K562 (cell line): ENCODE results near the gene DAZAP1. TPM values are rescaled to one million over a fixed set of nuclear protein-coding genes. Genes with fewer than 3 reads are reported as not detected.

Experiments used
- BRD4 ChIP-seq: fragments of 200-600 bp; sonication (generic); IDR thresholded peaks from 2 replicates; pipeline ENCODE4 v1.6.1; 2017; ENCODE audit warnings: inconsistent platforms
- CREBBP ChIP-seq: IDR thresholded peaks from one replicate; pipeline ENCODE4 v1.6.1; 2012; ENCODE audit warnings: low read depth, mild to moderate bottlenecking, control low read depth, inconsistent platforms, low read length
- EHMT2 ChIP-seq: fragments of 450-650 bp; IDR thresholded peaks from 2 replicates; pipeline ENCODE4 v1.6.1; 2018; ENCODE audit warnings: antibody characterized with exemption
- GATAD2A ChIP-seq: fragments of 450-650 bp; IDR thresholded peaks from 2 replicates; pipeline ENCODE4 v1.6.1; 2017
- GTF2F1 ChIP-seq: IDR thresholded peaks from 2 replicates; pipeline ENCODE4 v1.6.1; 2011; ENCODE audit warnings: low read depth, low read length, improper control_type of control experiment
- NR2C1 ChIP-seq, 2 experiments: fragments of 450-650 bp; IDR thresholded peaks; 2 replicates each; pipeline ENCODE4 v1.6.1; 2017; ENCODE audit warnings: mild to moderate bottlenecking in 2 of 2, antibody characterized with exemption in 1 of 2, inconsistent platforms in 1 of 2, missing compliant biosample characterization in 1 of 2, missing genetic modification characterization in 1 of 2
- RB1 ChIP-seq: fragments of 450-650 bp; IDR thresholded peaks from 2 replicates; pipeline ENCODE4 v1.6.1; 2017; ENCODE audit warnings: low read depth, mild to moderate bottlenecking
- RBM17 ChIP-seq: fragments of 200-400 bp; formaldehyde crosslinking; IDR thresholded peaks from 2 replicates; pipeline ENCODE4 v1.6.1; 2017; ENCODE audit warnings: low read depth, mild to moderate bottlenecking, low read length, borderline replicate concordance
- SAFB2 ChIP-seq: fragments of 200-400 bp; formaldehyde crosslinking; IDR thresholded peaks from 2 replicates; pipeline ENCODE4 v1.6.1; 2018; ENCODE audit warnings: borderline replicate concordance, low read length, low read depth, moderate library complexity; ENCODE audit not compliant: severe bottlenecking
- SOX6 ChIP-seq: fragments of 450-650 bp; IDR thresholded peaks from 2 replicates; pipeline ENCODE4 v1.6.1; 2014; ENCODE audit warnings: mild to moderate bottlenecking
- STAT6 ChIP-seq: sonication (generic); formaldehyde crosslinking; IDR thresholded peaks from 2 replicates; pipeline ENCODE4 v1.8.1; 2023; ENCODE audit warnings: mild to moderate bottlenecking, missing genetic modification reagents
- TAF9B ChIP-seq: fragments of 450-650 bp; IDR thresholded peaks from 2 replicates; pipeline ENCODE4 v1.6.1; 2018; ENCODE audit warnings: mild to moderate bottlenecking; ENCODE audit not compliant: partially characterized antibody
- TARDBP ChIP-seq: fragments of 450-650 bp; IDR thresholded peaks from 2 replicates; pipeline ENCODE4 v1.6.1; 2016
- ZEB2 ChIP-seq: fragments of 450-650 bp; IDR thresholded peaks from 2 replicates; pipeline ENCODE4 v1.6.1; 2016
- ZNF124 ChIP-seq: sonication (generic); formaldehyde crosslinking; IDR thresholded peaks from 2 replicates; pipeline ENCODE4 v1.8.1; 2022; ENCODE audit warnings: missing genetic modification reagents
- ZNF699 ChIP-seq: fragments of 250-450 bp; sonication (Bioruptor Pico); IDR thresholded peaks from 2 replicates; pipeline ENCODE4 v1.8.0; 2021; ENCODE audit warnings: mild to moderate bottlenecking, moderate library complexity; ENCODE audit not compliant: insufficient replicate concordance
- ZNF740 ChIP-seq, 3 experiments: fragments of 200-800 bp in 1 of 3; sonication (Bioruptor generic) in 1 of 3; sonication (generic) in 1 of 3; formaldehyde crosslinking in 1 of 3; IDR thresholded peaks; 2 replicates each; pipeline versions ENCODE4 v1.6.1 to v1.8.0; 2016 to 2022; ENCODE audit warnings: mild to moderate bottlenecking in 2 of 3, missing compliant biosample characterization in 2 of 3, missing genetic modification characterization in 2 of 3, missing genetic modification reagents in 1 of 3
- polyA plus RNA-seq, 8 experiments: library from polyadenylated mRNA; depleted of rRNA in 4 of 8; stranded (reverse) in 5 of 8; unstranded in 3 of 8; fragments of >200 nt; fragmentation: Nextera tagmentation in 2 of 8; fragmentation: Illumina TruSeq in 1 of 8; extraction: Ambion mirVana in 2 of 8; extraction: Trizol in 1 of 8; gene quantifications; 2 replicates each; pipeline versions ENCODE4 v1.2.1 to v1.2.3, GENCODE V29; 2011 to 2014; ENCODE audit warnings: inconsistent platforms in 1 of 8, missing spikeins in 1 of 8
- total RNA-seq, 7 experiments: library from RNA; depleted of rRNA in 6 of 7; stranded (reverse); fragments of >200 nt in 6 of 7; fragmentation: Illumina TruSeq in 2 of 7; extraction: Trizol in 2 of 7; gene quantifications; 2 replicates each; pipeline versions ENCODE4 v1.2.1 to v1.2.3, GENCODE V29; 2011 to 2021; ENCODE audit warnings: low replicate concordance in 1 of 7
- TF ChIP-seq, protein P1 (sequence below): fragments of 450-650 bp; IDR thresholded peaks from 2 replicates; pipeline ENCODE4 v1.6.1; 2016; ENCODE audit warnings: low read depth, mild to moderate bottlenecking, moderate library complexity
- TF ChIP-seq, protein P2 (sequence below): fragments of 450-650 bp; IDR thresholded peaks from 2 replicates; pipeline ENCODE4 v1.6.1; 2018; ENCODE audit not compliant: partially characterized antibody

Gene DAZAP1
- total and polyA plus RNA-seq, 9 of the 15 experiments (the other 6 are each of a cell fraction or from before 2014, with no cell fraction given) = 10.8 to 289 (median 142) TPM

DNA sequence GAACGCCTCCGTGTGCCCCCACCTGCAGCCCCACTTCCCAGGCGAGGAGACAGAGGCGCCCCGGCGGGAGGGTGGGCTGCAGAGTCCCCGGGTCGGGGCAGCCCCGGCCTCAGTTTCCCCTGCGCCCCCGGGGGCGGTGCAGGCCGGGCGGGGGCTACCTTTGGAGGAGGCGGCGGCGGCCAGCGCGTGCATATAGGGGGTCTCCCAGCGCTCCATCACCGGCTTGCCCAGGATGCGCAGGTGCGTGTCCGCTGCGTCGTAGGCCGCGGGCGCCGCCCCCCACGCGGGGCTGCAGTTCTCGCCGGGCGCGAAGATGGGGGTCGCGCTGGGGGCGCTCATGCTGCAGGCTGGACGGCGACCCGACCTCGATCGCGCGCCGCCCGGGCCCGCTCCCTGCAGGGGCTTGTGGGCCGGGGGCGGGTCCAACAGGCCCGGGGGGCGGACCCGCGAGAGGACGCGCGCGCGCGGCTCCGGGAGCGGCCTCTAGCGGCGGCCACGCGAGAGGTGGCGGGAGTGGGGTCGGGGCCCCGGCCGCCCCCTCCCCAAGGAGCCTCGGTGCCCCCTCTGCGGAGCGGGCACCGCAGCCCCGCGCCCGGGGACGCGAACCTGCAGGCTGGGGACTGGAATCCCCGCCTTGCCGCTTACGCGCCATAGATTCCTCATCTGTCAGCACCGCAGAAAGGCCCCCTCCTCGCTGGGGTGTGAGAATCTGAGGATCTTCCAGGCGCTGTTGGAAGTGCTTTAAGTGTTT is 6.1 kb upstream of the DAZAP1 start, which contains the start of gene GAMT (continued):
- TF ChIP-seq ZNF699 (CRISPR knock-in tag) (no peak), NR2C1 (IDR thresholded peaks at IDR 0.05) (no peak), NR2C1 (tag; IDR thresholded peaks at IDR 0.05) (no peak), GTF2F1 (no peak), TARDBP (no peak), ZNF740 (CRISPR knock-in tag; IDR thresholded peaks at IDR 0.05) (0 out of 2 replicates have a peak, but pooled peaks have one; percentile 14), ZNF740 (tag; IDR thresholded peaks at IDR 0.05) (no peak), STAT6 (CRISPR knock-in tag) (no peak), RB1 (peak; percentile 91), EHMT2 (no peak), TAF9B (no peak), GATAD2A (0 out of 2 replicates have a peak, but pooled peaks have one; percentile 22), SOX6 (no peak), BRD4 (no peak), SAFB2 (no peak), CREBBP (no peak), ZNF124 (no peak), RBM17 (no peak), ZEB2 (no peak)
- TF ChIP-seq, protein P1, sequence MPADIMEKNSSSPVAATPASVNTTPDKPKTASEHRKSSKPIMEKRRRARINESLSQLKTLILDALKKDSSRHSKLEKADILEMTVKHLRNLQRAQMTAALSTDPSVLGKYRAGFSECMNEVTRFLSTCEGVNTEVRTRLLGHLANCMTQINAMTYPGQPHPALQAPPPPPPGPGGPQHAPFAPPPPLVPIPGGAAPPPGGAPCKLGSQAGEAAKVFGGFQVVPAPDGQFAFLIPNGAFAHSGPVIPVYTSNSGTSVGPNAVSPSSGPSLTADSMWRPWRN = no peak
- TF ChIP-seq, protein P2, sequence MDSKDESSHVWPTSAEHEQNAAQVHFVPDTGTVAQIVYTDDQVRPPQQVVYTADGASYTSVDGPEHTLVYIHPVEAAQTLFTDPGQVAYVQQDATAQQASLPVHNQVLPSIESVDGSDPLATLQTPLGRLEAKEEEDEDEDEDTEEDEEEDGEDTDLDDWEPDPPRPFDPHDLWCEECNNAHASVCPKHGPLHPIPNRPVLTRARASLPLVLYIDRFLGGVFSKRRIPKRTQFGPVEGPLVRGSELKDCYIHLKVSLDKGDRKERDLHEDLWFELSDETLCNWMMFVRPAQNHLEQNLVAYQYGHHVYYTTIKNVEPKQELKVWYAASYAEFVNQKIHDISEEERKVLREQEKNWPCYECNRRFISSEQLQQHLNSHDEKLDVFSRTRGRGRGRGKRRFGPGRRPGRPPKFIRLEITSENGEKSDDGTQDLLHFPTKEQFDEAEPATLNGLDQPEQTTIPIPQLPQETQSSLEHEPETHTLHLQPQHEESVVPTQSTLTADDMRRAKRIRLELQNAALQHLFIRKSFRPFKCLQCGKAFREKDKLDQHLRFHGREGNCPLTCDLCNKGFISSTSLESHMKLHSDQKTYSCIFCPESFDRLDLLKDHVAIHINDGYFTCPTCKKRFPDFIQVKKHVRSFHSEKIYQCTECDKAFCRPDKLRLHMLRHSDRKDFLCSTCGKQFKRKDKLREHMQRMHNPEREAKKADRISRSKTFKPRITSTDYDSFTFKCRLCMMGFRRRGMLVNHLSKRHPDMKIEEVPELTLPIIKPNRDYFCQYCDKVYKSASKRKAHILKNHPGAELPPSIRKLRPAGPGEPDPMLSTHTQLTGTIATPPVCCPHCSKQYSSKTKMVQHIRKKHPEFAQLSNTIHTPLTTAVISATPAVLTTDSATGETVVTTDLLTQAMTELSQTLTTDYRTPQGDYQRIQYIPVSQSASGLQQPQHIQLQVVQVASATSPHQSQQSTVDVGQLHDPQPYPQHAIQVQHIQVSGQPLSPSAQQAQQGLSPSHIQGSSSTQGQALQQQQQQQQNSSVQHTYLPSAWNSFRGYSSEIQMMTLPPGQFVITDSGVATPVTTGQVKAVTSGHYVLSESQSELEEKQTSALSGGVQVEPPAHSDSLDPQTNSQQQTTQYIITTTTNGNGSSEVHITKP = no peak
